HUDEP-2 (cell line): ENCODE measurements around the gene CHRNB4.
"Not testable (repeated sequence)": the region's sequence is repeated elsewhere in the genome, so short reads cannot be mapped to it uniquely, and the experiment has no call there.

Source experiments
- DNase-seq, 76 experiments: peaks; one replicate each; lab custom pipeline; 2025; ENCODE audit not compliant: unreplicated experiment in 76 of 76; lab: John Stamatoyannopoulos, UW

Gene CHRNB4

GRCh38 chr15:78618490-78618934, 22.5 kb downstream of the CHRNB4 start:
- peak in 68 of 76 experiments; percentile 7 to 82 (median 57) for DNase-seq

GRCh38 chr15:78618064-78618463, 22.9 kb downstream of the CHRNB4 start:
- DNase-seq: no peak

- DNase-seq: no peak
Measured at GRCh38 chr15:78617516-78617915, 23.5 kb downstream of the CHRNB4 start.

- DNase-seq: no peak
Measured at GRCh38 chr15:78617076-78617475, 23.9 kb downstream of the CHRNB4 start.

GRCh38 chr15:78616506-78616905, 24.5 kb downstream of the CHRNB4 start:
- DNase-seq: no peak

- no peak for DNase-seq
Measured at GRCh38 chr15:78615151-78615589, 25.8 kb downstream of the CHRNB4 start.

GRCh38 chr15:78614021-78614420, 27.0 kb downstream of the CHRNB4 start:
- no peak for DNase-seq

GRCh38 chr15:78609551-78609950, 31.5 kb downstream of the CHRNB4 start:
- DNase-seq: not testable (repeated sequence)

GRCh38 chr15:78605680-78606079, 35.3 kb downstream of the CHRNB4 start:
- no peak for DNase-seq

GRCh38 chr15:78605201-78605600, 35.8 kb downstream of the CHRNB4 start:
- DNase-seq: no peak

- DNase-seq: no peak
Measured at GRCh38 chr15:78604420-78604819, 36.6 kb downstream of the CHRNB4 start.

GRCh38 chr15:78603467-78603866, 37.5 kb downstream of the CHRNB4 start:
- no peak for DNase-seq

GRCh38 chr15:78599189-78599588, 41.8 kb downstream of the CHRNB4 start:
- peak in 1 of 76 experiments; percentile 5 for DNase-seq

GRCh38 chr15:78598348-78598747, 42.7 kb downstream of the CHRNB4 start:
- DNase-seq: no peak

- no peak for DNase-seq
Measured at GRCh38 chr15:78597583-78597982, 43.4 kb downstream of the CHRNB4 start.

- no peak for DNase-seq
Measured at GRCh38 chr15:78574944-78575343, 66.1 kb downstream of the CHRNB4 start.
